Small intestine (tissue), 7 donors: ENCODE measurements around the gene DISP2. TPM values are rescaled to one million over a fixed set of nuclear protein-coding genes. Genes with fewer than 3 reads are reported as not detected.

Experiments
- DNase-seq, 2 donors: peaks; one replicate each; pipeline versions ENCODE4 v3.0.0 to v3.0.0-alpha.2; 2013
- FAIRE-seq: peaks from 2 replicates; lab custom pipeline; 2012; peaks lifted over from hg19 to GRCh38; lab: Jason Lieb, UNC
- H3K27ac ChIP-seq, 3 donors: one replicate each; pipeline ENCODE4 v1.5.1; 2013; ENCODE audit warnings: low read length in 2 of 3, mild to moderate bottlenecking in 2 of 3, control low read depth in 1 of 3, inconsistent platforms in 1 of 3, low read depth in 1 of 3, moderate library complexity in 1 of 3
- H3K27me3 ChIP-seq, 3 donors: one replicate each; pipeline ENCODE4 v1.6.1; 2013; ENCODE audit warnings: low read length in 3 of 3, inconsistent platforms in 1 of 3; ENCODE audit not compliant: control insufficient read depth in 3 of 3, insufficient read depth in 3 of 3
- H3K36me3 ChIP-seq, 3 donors: one replicate each; pipeline ENCODE4 v1.6.1; 2013; ENCODE audit warnings: low read length in 3 of 3, inconsistent platforms in 1 of 3, low read depth in 1 of 3, mild to moderate bottlenecking in 1 of 3, moderate library complexity in 1 of 3; ENCODE audit not compliant: control insufficient read depth in 3 of 3, insufficient read depth in 2 of 3
- H3K4me1 ChIP-seq, 3 donors: one replicate each; pipeline ENCODE4 v1.6.1; 2013; ENCODE audit warnings: low read length in 2 of 3, inconsistent platforms in 1 of 3, low read depth in 1 of 3, mild to moderate bottlenecking in 1 of 3, moderate library complexity in 1 of 3; ENCODE audit not compliant: control insufficient read depth in 3 of 3, insufficient read depth in 2 of 3
- H3K4me3 ChIP-seq, 3 donors: one replicate each; pipeline ENCODE4 v1.5.1; 2013; ENCODE audit warnings: low read length in 3 of 3, control low read depth in 1 of 3, inconsistent platforms in 1 of 3, low read depth in 1 of 3, mild to moderate bottlenecking in 1 of 3, moderate library complexity in 1 of 3
- H3K9me3 ChIP-seq, 2 donors: one replicate each; pipeline ENCODE4 v1.6.1; 2013; ENCODE audit warnings: low read depth in 1 of 2, low read length in 1 of 2; ENCODE audit not compliant: control insufficient read depth in 2 of 2, insufficient read depth in 1 of 2
- WGBS, 3 donors: extraction: QIAGEN DNeasy Blood & Tissue Kit; methylation state at CpG; one replicate each; pipeline ENCODE4 v1.1.7; 2013; 5-methylcytosine and 5-hydroxymethylcytosine counted together
- polyA plus RNA-seq, 4 donors: library from polyadenylated mRNA; stranded (reverse) in 3 of 4; unstranded in 1 of 4; fragments of 200-250 nt in 3 of 4; fragments of 120-200 nt in 1 of 4; gene quantifications; one replicate each; pipeline versions ENCODE4 v1.2.1 to v1.2.3, GENCODE V29; 2013
- donor health status: healthy with polysubstance abuse.
- donor health status: control.
- donor health status: control.
- donor health status: Bipolar disorder and iron deficiency.
- donor health status: healthy.

DISP2 gene
- polyA plus RNA-seq, 4 donors = 2.2 to 12.2 (median 5.1) TPM

GRCh38 chr15:40366457-40367370 is 8.7 kb downstream of the DISP2 start:
- Histone ChIP-seq H3K4me1 (peaks cover 0 to 9% (median 5%) of the 10 kb centered on the region in 3 donors), H3K27me3 (no peaks in the 10 kb centered on the region), H3K27ac (peak overlapping the region in 1 of 3 donors; percentile 62), H3K4me3 (no peak overlapping the region), H3K36me3 (no peaks in the 10 kb centered on the region), H3K9me3 (no peaks in the 10 kb centered on the region)
- WGBS, 3 donors = 48 to 85% (median 63%) methylated on average over 14 of the region's 14 CpGs
- DNase-seq = peak in 1 of 2 donors; percentile 46
- FAIRE-seq = no peak

DNA sequence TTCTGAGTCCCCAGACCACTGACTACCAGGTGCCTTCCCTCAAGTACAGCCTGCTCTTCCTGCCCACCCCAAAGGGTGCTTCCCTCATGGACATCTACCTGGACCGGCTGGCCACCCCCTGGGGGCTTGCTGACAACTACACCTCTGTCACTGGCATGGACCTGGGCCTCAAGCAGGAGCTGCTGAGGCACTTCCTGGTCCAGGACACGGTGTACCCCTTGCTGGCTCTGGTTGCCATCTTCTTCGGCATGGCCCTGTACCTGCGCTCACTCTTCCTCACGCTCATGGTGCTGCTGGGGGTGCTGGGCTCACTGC is 9.3 kb downstream of the DISP2 start:
- FAIRE-seq (no peak), DNase-seq (no peak)
- Histone ChIP-seq H3K27me3 (no peaks in the 10 kb centered on the region), H3K9me3 (no peaks in the 10 kb centered on the region), H3K4me3 (peak overlapping the region in 1 of 3 donors; percentile 20), H3K27ac (peak overlapping the region in 2 of 3 donors; percentile 34 to 62), H3K36me3 (no peaks in the 10 kb centered on the region), H3K4me1 (peaks cover 0 to 9% (median 5%) of the 10 kb centered on the region in 3 donors)
- WGBS, 3 donors = 60 to 74% (median 67%) methylated on average over 5 of the region's 5 CpGs

GRCh38 chr15:40367686-40368611 is 9.9 kb downstream of the DISP2 start:
- DNase-seq (peak; percentile 91 to 95), FAIRE-seq (no peak)
- Histone ChIP-seq H3K27ac (peak overlapping the region; percentile 33 to 62 (median 34)), H3K36me3 (no peaks in the 10 kb centered on the region), H3K4me3 (peak overlapping the region in 2 of 3 donors; percentile 20), H3K4me1 (peaks cover 0 to 9% (median 5%) of the 10 kb centered on the region in 3 donors), H3K27me3 (no peaks in the 10 kb centered on the region), H3K9me3 (no peaks in the 10 kb centered on the region)
- WGBS, 3 donors = 7 to 10% (median 8%) methylated on average over 75 to 91 of the region's 91 CpGs

DNA sequence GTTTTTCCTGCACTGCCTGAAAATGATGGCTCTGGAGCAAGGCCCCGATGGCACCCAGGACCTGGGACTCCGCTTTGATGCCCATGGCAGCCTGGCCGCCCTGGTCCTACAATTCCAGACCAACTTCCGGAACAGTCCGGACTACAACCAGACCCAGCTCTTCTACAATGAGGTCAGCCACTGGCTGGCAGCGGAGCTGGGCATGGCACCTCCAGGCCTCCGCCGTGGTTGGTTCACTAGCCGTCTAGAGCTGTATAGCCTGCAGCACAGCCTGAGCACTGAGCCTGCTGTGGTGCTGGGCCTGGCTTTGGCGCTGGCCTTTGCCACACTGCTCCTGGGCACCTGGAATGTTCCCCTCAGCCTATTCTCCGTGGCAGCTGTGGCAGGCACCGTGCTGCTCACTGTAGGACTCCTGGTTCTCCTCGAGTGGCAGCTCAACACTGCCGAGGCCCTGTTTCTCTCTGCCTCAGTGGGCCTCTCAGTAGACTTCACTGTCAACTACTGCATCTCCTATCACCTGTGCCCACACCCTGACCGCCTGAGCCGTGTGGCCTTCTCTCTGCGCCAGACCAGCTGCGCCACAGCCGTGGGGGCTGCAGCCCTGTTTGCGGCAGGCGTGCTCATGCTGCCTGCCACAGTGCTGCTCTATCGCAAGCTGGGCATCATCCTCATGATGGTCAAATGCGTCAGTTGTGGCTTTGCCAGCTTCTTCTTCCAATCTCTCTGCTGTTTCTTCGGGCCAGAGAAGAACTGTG is 10.9 kb downstream of the DISP2 start:
- no peak overlapping the region for H3K4me3 ChIP-seq
- no peaks in the 10 kb centered on the region for H3K9me3 ChIP-seq
- H3K4me1 ChIP-seq = peaks cover 0 to 9% (median 5%) of the 10 kb centered on the region in 3 donors
- WGBS, 3 donors = 91 to 95% (median 93%) methylated on average over 23 to 24 of the region's 24 CpGs
- no peak overlapping the region for H3K27ac ChIP-seq
- DNase-seq (no peak), FAIRE-seq (no peak)
- H3K36me3 ChIP-seq = no peaks in the 10 kb centered on the region
- H3K27me3 ChIP-seq = no peaks in the 10 kb centered on the region

DNA sequence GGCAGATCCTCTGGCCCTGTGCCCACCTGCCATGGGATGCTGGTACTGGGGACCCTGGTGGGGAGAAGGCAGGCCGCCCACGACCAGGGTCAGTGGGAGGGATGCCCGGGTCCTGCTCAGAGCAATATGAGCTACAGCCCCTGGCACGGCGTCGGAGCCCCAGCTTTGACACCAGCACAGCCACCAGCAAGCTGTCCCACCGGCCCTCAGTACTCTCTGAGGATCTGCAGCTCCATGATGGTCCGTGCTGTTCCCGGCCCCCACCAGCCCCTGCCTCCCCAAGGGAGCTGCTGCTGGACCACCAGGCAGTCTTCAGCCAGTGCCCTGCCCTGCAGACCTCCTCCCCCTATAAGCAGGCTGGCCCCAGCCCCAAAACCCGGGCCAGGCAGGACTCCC is 11.5 kb downstream of the DISP2 start:
- WGBS, 3 donors = 91 to 95% (median 95%) methylated on average over 9 to 10 of the region's 10 CpGs
- no peaks in the 10 kb centered on the region for H3K36me3 ChIP-seq
- no peak overlapping the region for H3K4me3 ChIP-seq
- H3K4me1 ChIP-seq = peaks cover 0 to 9% (median 5%) of the 10 kb centered on the region in 3 donors
- no peak for DNase-seq
- H3K9me3 ChIP-seq = no peaks in the 10 kb centered on the region
- H3K27ac ChIP-seq = no peak overlapping the region
- H3K27me3 ChIP-seq = no peaks in the 10 kb centered on the region
- no peak for FAIRE-seq

DNA sequence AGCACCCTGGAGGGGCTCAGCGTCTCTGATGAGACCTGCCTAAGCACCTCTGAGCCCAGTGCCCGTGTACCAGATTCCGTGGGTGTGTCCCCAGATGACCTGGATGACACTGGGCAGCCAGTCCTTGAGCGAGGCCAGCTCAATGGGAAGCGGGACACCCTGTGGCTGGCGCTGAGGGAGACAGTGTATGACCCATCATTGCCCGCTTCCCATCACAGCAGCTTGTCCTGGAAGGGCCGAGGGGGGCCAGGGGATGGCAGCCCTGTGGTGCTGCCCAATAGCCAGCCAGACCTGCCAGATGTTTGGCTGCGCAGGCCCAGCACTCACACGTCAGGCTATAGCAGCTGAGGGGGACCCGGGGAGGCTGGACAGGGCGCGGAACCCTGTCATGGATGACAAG is 12.0 kb downstream of the DISP2 start:
- FAIRE-seq (no peak), DNase-seq (no peak)
- Histone ChIP-seq H3K4me1 (peaks cover 0 to 9% (median 5%) of the 10 kb centered on the region in 3 donors), H3K27ac (no peak overlapping the region), H3K36me3 (no peaks in the 10 kb centered on the region), H3K4me3 (no peak overlapping the region), H3K9me3 (no peaks in the 10 kb centered on the region), H3K27me3 (no peaks in the 10 kb centered on the region)
- 82 to 91% (median 90%) methylated on average over 13 of the region's 13 CpGs for WGBS, 3 donors

DNA sequence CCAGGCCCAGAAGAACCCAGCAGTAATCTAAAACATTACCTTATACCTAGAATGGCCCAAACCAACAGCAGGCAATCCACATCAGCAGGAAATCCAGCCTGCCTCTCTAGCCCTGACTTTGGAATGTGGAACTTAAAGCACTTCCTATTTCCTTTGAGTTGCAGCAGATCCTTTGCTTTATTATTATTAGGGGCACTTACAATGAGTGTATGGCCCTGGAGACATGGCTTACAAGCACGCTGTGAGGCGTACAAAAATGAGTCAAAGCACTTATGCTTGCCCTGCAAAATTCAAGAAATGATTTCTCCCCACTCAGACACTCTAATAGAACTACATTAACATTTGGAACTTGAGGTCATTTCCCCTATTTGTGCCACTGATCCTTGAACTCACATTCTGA is 15.0 kb downstream of the DISP2 start:
- 45 to 71% (median 52%) methylated on average over 2 of the region's 2 CpGs for WGBS, 3 donors
- Histone ChIP-seq H3K27me3 (no peaks in the 10 kb centered on the region), H3K4me1 (peaks cover 0 to 4% (median 0%) of the 10 kb centered on the region in 3 donors), H3K9me3 (no peaks in the 10 kb centered on the region), H3K27ac (no peak overlapping the region), H3K36me3 (no peaks in the 10 kb centered on the region), H3K4me3 (no peak overlapping the region)
- DNase-seq = no peak
- FAIRE-seq = no peak

DNA sequence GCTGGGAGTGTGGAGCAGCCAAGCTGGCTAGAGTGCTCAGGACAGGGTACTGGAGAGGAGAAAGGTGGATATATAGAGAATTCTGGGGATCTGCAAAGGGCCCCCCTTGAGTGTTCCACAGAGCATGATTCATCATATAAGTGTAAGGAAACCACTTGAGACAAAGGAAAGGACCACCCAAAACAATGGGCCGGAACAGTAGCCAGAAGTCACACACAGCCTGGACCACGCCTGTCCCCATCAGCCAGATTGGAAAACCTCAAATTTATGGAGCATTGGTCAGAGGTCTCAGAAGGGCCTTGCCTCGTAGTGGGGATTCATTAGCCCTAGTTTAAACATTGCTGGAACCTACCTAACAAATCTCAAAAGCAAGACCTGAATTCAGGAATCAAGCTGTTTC is 19.6 kb downstream of the DISP2 start:
- FAIRE-seq (no peak), DNase-seq (no peak)
- no peaks in the 10 kb centered on the region for H3K27me3 ChIP-seq
- peaks cover 0 to 2% (median 2%) of the 10 kb centered on the region in 3 donors for H3K4me1 ChIP-seq
- H3K27ac ChIP-seq = no peak overlapping the region
- H3K36me3 ChIP-seq = no peaks in the 10 kb centered on the region
- WGBS, 3 donors = 81 to 91% (median 82%) methylated on average over 3 of the region's 3 CpGs
- no peaks in the 10 kb centered on the region for H3K9me3 ChIP-seq
- no peak overlapping the region for H3K4me3 ChIP-seq
